GM19468 (cell line): ENCODE results near the gene SLC7A10.
"Not testable (repeated sequence)": the region's sequence is repeated elsewhere in the genome, so short reads cannot be mapped to it uniquely, and the experiment has no call there.

ENCODE experiments used
- ATAC-seq: cut with Tn5 transposase; IDR thresholded peaks from one replicate; pipeline ENCODE4 v1.9.1; 2021; ENCODE audit warnings: mild to moderate bottlenecking, moderate library complexity, moderate number of reproducible peaks; ENCODE audit not compliant: unreplicated experiment; ENCODE audit errors: extremely low read depth

SLC7A10 gene

DNA sequence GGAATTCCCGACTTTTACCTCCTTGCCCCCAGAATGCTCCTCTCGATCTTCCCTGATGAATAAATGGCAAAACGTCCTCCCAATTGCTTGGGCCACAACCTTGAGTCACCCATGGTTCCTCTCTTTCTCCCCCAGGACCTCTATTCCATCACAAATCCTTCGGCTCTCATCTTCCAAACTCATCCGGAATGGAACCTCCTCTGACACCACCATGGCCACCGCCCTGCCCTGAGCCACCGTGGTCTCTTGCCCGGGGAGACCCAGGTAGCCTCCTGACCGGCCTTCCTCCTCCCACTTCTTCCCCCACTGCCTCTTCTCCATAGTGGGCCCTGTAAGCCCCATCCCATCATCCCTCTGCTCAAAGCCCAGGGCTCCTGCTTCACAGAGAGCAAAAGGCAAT lies 4.9 kb downstream of the SLC7A10 start:
- ATAC-seq: no peak

DNA sequence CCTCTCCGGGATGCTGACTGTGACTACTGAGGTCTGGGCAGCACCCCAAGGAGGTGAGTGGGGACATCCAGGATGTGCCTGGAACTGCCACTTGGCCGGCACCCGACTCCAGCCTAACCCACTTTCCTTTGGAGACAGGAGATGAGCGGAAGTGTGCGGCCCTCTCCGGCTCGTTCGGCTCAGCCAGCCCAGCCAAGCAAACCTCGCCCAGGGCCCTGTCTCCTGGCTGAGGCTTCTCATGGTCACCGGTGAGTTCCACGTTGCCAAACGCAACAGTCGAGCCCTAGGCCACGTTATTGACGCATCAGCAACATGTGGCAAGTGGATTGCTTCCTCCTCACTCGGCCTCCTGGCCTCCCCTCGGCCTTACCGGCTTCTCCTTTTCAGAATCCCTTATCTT lies 5.5 kb downstream of the SLC7A10 start:
- ATAC-seq: no peak

GRCh38 chr19:33219261-33219815 lies 6.3 kb downstream of the SLC7A10 start:
- ATAC-seq: no peak

DNA sequence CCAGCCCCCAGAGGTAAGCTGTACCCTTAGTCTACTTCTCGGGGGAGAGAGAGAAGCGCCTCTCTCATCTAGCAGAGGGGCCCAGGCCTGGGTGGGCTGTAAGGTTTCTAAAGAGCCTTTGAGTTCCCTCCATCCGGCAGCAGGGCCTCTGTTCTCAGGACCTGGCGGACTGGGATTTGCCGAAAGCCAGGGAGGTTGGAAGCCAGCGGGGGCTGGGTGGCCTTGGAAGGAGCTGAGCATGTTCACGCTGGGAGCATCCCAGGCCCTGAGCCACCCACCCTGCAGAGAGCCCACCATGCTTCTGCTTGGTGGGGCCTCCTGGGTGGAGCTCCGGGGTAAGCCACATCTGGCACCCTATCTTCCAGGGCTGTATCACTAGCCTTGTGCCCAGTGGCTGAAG lies 7.8 kb downstream of the SLC7A10 start:
- ATAC-seq: no peak

- no peak for ATAC-seq
Measured at GRCh38 chr19:33216198-33216830, 9.3 kb downstream of the SLC7A10 start.

DNA sequence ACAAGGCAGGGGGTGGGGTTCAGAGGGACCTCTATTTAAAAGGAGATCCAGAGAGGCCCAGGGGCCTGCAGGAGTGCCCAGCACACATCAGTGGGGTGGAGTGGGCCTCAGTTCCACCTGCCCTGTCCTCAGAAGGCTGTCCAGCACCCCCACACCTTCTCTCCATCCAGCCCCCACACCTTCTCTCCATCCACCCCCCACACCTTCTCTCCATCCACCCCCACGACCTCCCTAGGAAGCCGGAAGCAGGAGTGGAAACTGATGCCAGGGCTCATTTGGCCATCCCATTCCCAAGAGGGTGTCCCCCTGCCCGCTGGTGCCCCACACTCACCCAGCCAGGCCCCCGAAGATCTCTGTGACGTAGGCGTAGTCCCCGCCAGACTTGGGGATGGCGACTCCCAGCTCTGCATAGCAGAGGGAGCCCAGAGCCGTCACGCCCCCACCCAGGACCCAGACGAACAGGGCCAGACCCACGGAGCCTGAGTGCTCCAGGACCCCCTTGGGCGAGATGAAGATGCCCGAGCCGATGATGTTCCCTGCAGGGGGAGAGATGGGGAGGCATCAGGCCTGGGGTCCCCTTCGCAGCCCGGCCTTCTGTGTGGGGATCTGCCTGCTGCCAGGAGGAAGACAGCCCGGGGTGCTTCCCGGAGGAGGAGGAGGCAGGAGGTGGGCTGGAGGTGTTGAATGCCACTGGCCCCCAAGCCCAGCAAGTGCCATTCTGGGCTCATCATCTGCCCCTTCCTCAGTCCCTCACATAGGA lies 10.0 kb downstream of the SLC7A10 start:
- no peak for ATAC-seq

- ATAC-seq: no peak
Measured at GRCh38 chr19:33214596-33214995, 11.1 kb downstream of the SLC7A10 start.

DNA sequence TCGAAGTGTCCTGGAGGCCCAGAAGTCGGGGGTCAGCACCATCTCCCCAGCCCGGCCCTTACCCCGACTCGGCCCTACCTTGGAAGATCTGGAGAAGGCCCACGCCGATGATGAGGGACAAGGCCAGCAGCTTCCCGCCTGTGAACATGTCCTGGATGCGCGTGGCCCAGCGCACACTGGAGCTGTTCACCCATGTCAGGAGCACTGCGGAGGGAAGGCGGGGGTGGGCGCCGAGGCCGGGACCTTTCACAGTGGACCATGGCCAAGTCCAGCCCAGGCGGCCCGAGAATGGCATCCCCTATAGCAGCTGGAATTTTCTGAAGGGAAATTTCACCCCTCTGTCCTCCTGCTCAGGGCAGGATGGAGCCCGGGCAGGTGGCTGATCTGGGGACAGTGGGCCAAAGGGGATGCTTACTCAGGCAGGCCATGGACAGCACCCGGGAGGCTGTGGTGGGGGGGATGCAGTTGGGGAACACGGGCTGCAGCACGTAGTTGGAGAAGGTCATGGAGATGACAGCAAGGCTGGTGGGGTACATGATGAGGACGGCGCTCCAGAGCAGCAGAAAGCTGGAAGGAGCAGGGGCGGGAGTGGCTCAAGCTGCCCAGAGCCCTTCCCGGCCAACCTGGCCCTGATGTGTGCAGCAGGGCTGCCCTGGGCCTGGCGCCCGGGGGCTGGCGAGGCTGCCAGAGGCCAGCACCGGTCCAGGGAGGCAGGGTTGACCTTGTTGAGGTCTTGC lies 13.0 kb downstream of the SLC7A10 start:
- no peak for ATAC-seq

DNA sequence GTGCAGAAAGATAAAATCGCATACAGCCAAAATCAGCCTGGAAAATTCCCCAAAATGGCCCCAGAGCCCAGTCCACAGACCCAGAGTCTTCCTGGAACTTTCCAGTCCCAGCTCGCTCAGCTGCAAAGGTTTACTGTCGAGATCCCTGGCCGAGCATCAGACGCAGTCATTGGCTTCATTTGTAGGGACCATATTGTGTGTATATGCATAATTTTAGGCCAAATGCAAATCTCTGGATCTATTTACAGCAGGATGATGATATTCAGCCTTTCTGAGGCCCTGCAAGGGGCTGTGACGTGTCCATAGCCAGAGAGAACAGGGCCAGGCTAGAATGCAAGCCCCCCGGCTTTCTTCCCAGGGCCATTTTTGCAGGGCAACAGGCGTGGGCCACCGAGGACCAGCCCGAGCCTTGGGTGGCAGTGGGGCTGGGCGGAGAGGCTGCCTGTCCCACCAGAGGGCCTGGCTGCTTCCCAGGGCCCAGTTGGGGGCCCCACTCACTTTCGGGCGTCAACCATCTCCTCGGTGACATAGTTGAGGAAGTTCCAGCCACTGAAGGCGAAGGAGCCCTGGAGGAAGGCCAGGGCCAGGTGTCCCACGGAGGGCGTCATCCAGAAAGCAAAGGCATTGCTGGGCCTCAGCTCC lies 13.7 kb downstream of the SLC7A10 start:
- ATAC-seq: no peak

- ATAC-seq: no peak
Measured at GRCh38 chr19:33210266-33210940, 15.2 kb downstream of the SLC7A10 start.

DNA sequence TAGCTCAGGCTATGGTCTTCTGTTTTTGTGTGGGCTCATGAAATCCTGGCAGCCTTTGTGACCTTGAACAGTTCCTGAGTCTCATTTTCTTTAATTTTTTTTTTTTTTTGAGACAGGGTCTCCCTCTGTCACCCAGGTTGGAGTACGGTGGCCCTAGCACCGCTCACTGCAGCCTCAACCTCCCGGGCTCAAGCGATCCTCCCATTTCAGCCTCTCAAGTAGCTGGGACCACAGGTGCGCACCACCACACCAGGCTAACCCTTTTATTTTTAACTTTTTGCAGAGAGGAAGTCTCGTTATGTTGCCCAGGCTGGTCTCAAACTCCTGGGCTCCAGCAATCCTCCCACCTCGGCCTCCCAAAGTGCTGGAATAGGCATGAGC lies 15.8 kb downstream of the SLC7A10 start:
- not testable (repeated sequence) for ATAC-seq

DNA sequence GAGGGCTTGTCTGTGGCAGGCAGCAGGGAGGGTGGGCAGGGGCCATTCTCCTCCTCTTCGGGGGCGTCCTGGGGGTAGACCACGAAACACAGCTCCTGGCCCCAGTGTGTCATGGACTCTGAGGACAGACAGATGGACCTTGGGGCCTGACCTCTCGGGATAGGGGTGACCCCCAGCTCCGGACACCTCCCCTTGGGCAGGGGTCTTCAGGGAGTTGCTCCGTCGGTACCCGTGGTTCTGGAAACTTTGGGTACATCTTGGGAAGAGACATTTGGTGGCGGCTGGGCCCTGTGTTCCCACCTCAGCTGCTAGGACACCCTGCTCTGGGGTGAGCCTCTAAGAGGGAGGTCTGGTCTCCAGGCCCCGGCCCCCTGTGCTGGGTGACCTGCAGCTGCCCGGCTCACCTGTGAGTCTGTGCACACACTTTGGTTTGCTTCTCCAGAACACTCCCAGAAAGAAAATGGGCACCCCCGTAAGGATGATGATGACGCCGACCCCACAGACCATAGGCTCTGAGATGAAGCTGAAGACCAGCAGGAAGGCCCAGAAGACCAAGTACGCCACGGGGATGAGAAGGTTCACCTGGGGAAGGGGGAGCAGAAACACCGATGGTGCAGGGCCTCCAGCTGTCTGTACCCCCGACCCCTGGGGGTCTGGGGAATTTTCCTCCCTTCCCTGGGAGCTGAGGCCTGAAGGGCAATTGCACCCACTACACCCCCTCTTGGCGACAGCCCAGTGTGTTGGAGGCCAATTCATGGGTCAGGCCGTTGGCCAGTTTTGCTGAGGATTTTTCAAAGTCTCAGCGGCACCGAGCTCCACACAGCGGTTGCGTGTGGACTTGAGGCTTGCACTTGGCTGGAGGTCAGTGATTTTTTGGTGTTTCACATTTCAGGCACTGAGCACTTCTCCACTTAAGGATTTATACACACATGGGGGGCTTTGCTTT lies 16.5 kb downstream of the SLC7A10 start:
- ATAC-seq: no peak

GRCh38 chr19:33208371-33208895 lies 17.2 kb downstream of the SLC7A10 start:
- ATAC-seq: no peak

DNA sequence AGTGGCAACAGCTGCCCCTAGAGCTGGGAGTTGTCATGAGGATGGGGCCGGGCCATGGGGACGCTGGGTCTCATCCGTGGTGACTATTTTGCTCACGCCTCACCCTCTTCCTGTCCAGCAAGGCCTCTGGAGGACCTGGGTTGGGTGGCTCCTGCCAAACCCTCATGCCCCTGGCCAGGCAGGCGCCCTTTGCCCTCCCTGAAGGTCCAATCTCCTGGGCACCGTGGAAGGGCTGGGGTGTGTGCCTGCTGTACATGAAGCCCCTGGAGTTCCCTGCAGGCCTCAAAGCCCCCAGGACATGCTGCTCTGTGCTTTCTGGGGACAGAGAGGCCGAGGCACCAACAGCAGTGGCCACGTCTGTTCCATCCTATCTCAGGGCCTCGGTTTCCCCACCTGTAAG lies 17.7 kb downstream of the SLC7A10 start:
- ATAC-seq: no peak

DNA sequence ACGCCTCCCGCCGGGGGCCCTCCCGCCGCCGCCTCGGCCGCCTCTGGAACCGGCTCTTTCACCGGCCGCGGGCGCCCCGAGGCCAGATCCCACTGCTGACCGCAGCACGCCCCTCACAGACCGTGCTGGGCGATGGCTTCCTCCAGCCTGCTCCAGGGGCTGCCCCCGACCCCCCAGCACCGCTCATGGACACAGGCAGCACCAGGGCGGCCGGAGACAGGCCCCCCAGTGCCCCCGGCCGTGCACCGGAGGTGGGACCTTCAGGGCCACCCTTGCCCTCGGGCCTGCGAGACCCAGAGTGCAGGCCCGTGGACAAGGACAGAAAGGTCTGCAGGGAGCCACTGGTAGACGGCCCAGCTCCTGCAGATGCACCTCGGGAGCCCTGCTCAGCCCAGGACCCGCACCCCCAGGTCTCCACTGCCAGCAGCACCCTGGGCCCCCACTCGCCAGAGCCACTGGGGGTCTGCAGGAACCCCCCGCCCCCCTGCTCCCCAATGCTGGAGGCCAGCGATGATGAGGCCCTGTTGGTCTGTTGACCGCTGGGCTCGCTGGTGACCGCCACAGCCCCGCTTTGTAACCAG lies 18.5 kb downstream of the SLC7A10 start:
- ATAC-seq: no peak

GRCh38 chr19:33206261-33207039 lies 19.2 kb downstream of the SLC7A10 start:
- no peak for ATAC-seq

DNA sequence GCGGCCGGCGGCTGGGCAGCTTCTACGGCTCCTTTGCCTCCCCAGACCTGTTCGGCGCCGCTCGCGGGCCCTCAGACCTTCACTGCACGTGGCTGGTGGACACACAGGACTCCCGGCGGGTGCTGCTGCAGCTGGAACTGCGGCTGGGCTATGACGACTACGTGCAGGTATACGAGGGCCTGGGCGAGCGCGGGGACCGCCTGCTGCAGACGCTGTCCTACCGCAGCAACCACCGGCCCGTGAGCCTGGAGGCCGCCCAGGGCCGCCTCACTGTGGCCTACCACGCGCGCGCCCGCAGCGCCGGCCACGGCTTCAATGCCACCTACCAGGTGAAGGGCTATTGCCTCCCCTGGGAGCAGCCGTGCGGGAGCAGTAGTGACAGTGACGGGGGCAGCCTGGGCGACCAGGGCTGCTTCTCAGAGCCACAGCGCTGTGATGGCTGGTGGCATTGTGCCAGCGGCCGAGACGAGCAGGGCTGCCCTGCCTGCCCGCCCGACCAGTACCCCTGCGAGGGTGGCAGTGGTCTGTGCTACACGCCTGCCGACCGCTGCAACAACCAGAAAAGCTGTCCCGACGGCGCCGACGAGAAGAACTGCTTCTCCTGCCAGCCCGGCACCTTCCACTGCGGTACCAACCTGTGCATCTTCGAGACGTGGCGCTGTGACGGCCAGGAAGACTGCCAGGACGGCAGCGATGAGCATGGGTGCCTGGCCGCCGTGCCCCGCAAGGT lies 20.0 kb downstream of the SLC7A10 start:
- no peak for ATAC-seq
